ENCODE data around the gene STOX2. TPM values are rescaled to one million over a fixed set of nuclear protein-coding genes. Genes with fewer than 3 reads are reported as not detected.

Gene STOX2
- total and polyA plus RNA-seq, 2 of the 13 experiments (the other 11 are each of a cell fraction or from before 2014, with no cell fraction given): 0.01 to 0.15 TPM

DNA sequence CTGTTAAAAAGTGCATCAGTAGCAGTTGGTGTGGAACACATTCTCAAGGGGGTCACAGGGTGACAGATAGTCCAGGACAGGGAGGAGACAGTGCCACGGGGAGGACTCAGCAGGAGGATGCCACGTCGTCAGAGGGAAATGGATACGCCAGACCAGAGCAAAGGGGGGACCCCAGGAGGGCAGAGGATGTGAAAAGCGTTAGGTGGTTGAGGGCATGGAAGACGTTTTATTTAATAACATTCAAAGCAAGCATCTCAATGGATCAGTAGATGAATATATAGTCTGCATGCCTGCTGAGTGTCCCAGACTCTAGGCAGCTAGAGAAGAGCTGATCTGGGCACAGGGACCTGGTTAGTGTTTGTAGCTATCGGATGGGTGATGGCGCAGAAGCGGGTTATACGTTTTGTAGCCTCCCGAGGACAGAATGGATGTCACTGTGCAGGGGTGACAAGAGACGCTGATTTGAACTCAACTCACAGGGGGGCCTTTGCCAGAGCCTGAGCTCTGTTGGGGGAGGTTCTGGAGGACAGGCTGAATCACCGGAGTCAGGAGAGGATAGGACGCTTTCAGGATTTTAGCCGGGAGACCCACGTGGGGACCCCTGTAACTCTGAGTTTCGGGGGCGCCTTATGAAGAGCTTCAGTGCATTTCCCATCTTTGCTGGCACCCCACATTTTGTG is 81.3 kb downstream of the STOX2 start:
- CTCF ChIA-PET (ENCODE audit: low intra/inter-chr PET ratio, low total read pairs): no interaction called here
- no peak for TF ChIP-seq ZNF274 (CRISPR knock-in tag; IDR thresholded peaks at IDR 0.05)
- TF ChIP-seq CBX2 (IDR thresholded peaks at IDR 0.05; ENCODE audit: low read depth, low read length): no peak
- TF ChIP-seq CBX2 (CRISPR knock-in tag; IDR thresholded peaks at IDR 0.05; ENCODE audit: low read depth): no peak
- no peak for TF ChIP-seq PPARG (CRISPR knock-in tag; conservative IDR thresholded peaks at IDR 0.05)
- TF ChIP-seq, protein P1, sequence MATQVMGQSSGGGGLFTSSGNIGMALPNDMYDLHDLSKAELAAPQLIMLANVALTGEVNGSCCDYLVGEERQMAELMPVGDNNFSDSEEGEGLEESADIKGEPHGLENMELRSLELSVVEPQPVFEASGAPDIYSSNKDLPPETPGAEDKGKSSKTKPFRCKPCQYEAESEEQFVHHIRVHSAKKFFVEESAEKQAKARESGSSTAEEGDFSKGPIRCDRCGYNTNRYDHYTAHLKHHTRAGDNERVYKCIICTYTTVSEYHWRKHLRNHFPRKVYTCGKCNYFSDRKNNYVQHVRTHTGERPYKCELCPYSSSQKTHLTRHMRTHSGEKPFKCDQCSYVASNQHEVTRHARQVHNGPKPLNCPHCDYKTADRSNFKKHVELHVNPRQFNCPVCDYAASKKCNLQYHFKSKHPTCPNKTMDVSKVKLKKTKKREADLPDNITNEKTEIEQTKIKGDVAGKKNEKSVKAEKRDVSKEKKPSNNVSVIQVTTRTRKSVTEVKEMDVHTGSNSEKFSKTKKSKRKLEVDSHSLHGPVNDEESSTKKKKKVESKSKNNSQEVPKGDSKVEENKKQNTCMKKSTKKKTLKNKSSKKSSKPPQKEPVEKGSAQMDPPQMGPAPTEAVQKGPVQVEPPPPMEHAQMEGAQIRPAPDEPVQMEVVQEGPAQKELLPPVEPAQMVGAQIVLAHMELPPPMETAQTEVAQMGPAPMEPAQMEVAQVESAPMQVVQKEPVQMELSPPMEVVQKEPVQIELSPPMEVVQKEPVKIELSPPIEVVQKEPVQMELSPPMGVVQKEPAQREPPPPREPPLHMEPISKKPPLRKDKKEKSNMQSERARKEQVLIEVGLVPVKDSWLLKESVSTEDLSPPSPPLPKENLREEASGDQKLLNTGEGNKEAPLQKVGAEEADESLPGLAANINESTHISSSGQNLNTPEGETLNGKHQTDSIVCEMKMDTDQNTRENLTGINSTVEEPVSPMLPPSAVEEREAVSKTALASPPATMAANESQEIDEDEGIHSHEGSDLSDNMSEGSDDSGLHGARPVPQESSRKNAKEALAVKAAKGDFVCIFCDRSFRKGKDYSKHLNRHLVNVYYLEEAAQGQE (IDR thresholded peaks at IDR 0.05; ENCODE audit: borderline replicate concordance in 1 of 2, low read depth in 1 of 2, low read length in 2 of 2): no peak
- TF ChIP-seq, protein P2, sequence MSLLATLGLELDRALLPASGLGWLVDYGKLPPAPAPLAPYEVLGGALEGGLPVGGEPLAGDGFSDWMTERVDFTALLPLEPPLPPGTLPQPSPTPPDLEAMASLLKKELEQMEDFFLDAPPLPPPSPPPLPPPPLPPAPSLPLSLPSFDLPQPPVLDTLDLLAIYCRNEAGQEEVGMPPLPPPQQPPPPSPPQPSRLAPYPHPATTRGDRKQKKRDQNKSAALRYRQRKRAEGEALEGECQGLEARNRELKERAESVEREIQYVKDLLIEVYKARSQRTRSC (CRISPR knock-in tag; IDR thresholded peaks at IDR 0.05; ENCODE audit: low read depth): no peak
- TF ChIP-seq ZFP90 (CRISPR knock-in tag; IDR thresholded peaks at IDR 0.05; ENCODE audit: borderline replicate concordance): no peak
- TF ChIP-seq ZNF317 (CRISPR knock-in tag; IDR thresholded peaks at IDR 0.05): no peak
- no peak for TF ChIP-seq BRD4 (CRISPR knock-in tag; IDR thresholded peaks at IDR 0.05)
- no peak for TF ChIP-seq THAP11 (CRISPR knock-in tag; IDR thresholded peaks at IDR 0.05)
- TF ChIP-seq ZNF816 (CRISPR knock-in tag; IDR thresholded peaks at IDR 0.05; ENCODE audit: borderline replicate concordance): no peak
- Histone ChIP-seq H3K4me3 (replicated peaks in 1 of 3; ENCODE audit: insufficient read depth in 1 of 3, low read depth in 2 of 3, low read length in 3 of 3) (no peak overlapping the region), H3K79me2 (ENCODE audit: insufficient read depth, low read length) (no peaks in the 10 kb centered on the region), H3K9me3 (ENCODE audit: low read length) (no peaks in the 10 kb centered on the region), H3K27ac (ENCODE audit: extremely low read length, insufficient read depth, low read length) (no peak overlapping the region), H3K4me1 (ENCODE audit: insufficient read depth, low read length) (no peaks in the 10 kb centered on the region), H3K27me3 (ENCODE audit: control insufficient read depth in 1 of 2, insufficient read depth in 2 of 2, low read length in 2 of 2) (no peaks in the 10 kb centered on the region), H2AFZ (ENCODE audit: low read length) (no peak overlapping the region), H3K36me3 (replicated peaks in 1 of 2; ENCODE audit: control insufficient read depth in 1 of 2, insufficient read depth in 2 of 2, low read length in 2 of 2) (no peaks in the 10 kb centered on the region), H3K4me2 (ENCODE audit: low read depth, low read length) (no peak overlapping the region), H3K9ac (ENCODE audit: insufficient read depth, low read depth, low read length) (no peak overlapping the region), H4K20me1 (ENCODE audit: insufficient read depth, low read length) (no peaks in the 10 kb centered on the region)
- in situ Hi-C loops (cut with HindIII; ENCODE audit: extremely low pct_ligation_motif_present, low pct_unique_long_range_greater_than_20kb): no loop called here
- no TSS peak for BruUV-seq (replicated peaks)
- POLR2A ChIA-PET: no interaction called here
- intact Hi-C loops (cut with micrococcal nuclease; ENCODE audit: unreplicated experiment): no loop called here
- ATAC-seq (no peak), FAIRE-seq (no peak), DNase-seq (ENCODE audit: low spot score) (no peak)
- 60% methylated on average over 14 of the region's 18 CpGs for WGBS (ENCODE audit: low lambda C conversion rate)
